OCI-LY3 (cell line): Measurements from ENCODE around the gene ADAMTS3.

ENCODE experiments used
- H2AFZ ChIP-seq: fragments of 200-600, 300-600 bp; shearing (Covaris generic); 2 replicates; pipeline ENCODE4 v1.6.0; 2014; ENCODE audit warnings: antibody characterized with exemption, low read depth, low read length
- H3K27ac ChIP-seq: fragments of 200-600, 300-600 bp; sonication (generic); 2 replicates; pipeline ENCODE4 v1.5.1; 2014; ENCODE audit warnings: mild to moderate bottlenecking, low read length, moderate library complexity, mixed read lengths
- H3K27me3 ChIP-seq: fragments of 200-600, 300-600 bp; sonication (generic); 2 replicates; pipeline ENCODE4 v1.6.1; 2014; ENCODE audit warnings: low read depth, low read length, mixed read lengths
- H3K36me3 ChIP-seq: fragments of 200-600, 300-600 bp; sonication (generic); replicated peaks from 2 replicates; pipeline ENCODE3; 2014; ENCODE audit warnings: low read depth, low read length, mixed read lengths
- H3K4me1 ChIP-seq: fragments of 300-600, 200-600 bp; sonication (generic); 2 replicates; pipeline ENCODE4 v1.6.1; 2014; ENCODE audit warnings: low read length, mixed read lengths
- H3K4me2 ChIP-seq: fragments of 200-600, 300-600 bp; sonication (generic); 2 replicates; pipeline ENCODE4 v1.6.1; 2014; ENCODE audit warnings: low read length, mixed read lengths
- H3K4me3 ChIP-seq: fragments of 300-600, 200-600 bp; sonication (generic); 2 replicates; pipeline ENCODE4 v1.5.1; 2014; ENCODE audit warnings: antibody characterized with exemption, mild to moderate bottlenecking, low read length, moderate library complexity
- H3K79me2 ChIP-seq: fragments of 300-600, 200-600 bp; shearing (Covaris generic); 2 replicates; pipeline ENCODE4 v1.6.1; 2014; ENCODE audit warnings: mild to moderate bottlenecking, low read length, mixed read lengths
- H3K9ac ChIP-seq: fragments of 300-600, 200-600 bp; shearing (Covaris generic); 2 replicates; pipeline ENCODE4 v1.6.0; 2014; ENCODE audit warnings: mild to moderate bottlenecking, low read length, moderate library complexity
- H3K9me3 ChIP-seq: fragments of 200-600, 300-600 bp; shearing (Covaris generic); 2 replicates; pipeline ENCODE4 v1.6.1; 2014; ENCODE audit warnings: low read length, mixed read lengths; ENCODE audit not compliant: insufficient read depth
- H4K20me1 ChIP-seq: fragments of 200-600, 300-600 bp; sonication (generic); 2 replicates; pipeline ENCODE4 v1.6.1; 2016; ENCODE audit warnings: low read length, mixed read lengths; ENCODE audit not compliant: insufficient read depth
- EZH2phosphoT487 ChIP-seq: fragments of 200-600 bp; shearing (Covaris generic); IDR thresholded peaks from 2 replicates; pipeline ENCODE4 v1.6.1; 2018; ENCODE audit warnings: antibody characterized with exemption, mixed run types, low read depth
- TF ChIP-seq, protein P1 (sequence below): fragments of 200-600, 300-600 bp; sonication (generic); IDR thresholded peaks from 2 replicates; pipeline ENCODE4 v1.5.1; 2014; ENCODE audit warnings: antibody characterized with exemption, low read length, low read depth

Gene ADAMTS3

DNA sequence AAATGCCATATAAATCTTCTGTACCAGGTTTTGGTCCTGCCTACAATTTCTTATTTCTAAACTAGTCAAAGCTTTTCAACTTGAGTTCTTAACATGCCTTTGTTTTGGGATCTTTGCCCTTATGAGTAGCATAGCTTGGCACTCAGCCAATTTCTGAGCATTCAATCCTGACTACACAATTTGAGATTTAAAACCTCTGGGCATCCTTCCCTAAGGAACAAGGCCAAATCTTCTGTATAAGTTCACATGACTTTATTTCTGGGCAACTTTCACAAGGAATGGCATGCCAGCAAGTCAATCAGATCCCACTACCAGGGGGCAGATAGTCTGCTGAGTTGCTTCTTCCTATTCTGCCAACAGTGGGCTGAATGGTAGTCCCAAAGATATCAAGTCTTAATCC is 254.2 kb downstream of the ADAMTS3 start:
- H3K27ac ChIP-seq, result no peak overlapping the region
- no peak overlapping the region for H3K4me3 ChIP-seq
- no peak overlapping the region for H2AFZ ChIP-seq
- no peak overlapping the region for H3K9ac ChIP-seq
- H3K36me3 ChIP-seq, result no peaks in the 10 kb centered on the region
- H3K4me2 ChIP-seq, result no peak overlapping the region
- H3K27me3 ChIP-seq, result no peaks in the 10 kb centered on the region
- H4K20me1 ChIP-seq, result no peaks in the 10 kb centered on the region
- H3K79me2 ChIP-seq, result no peaks in the 10 kb centered on the region
- H3K9me3 ChIP-seq, result no peaks in the 10 kb centered on the region
- no peaks in the 10 kb centered on the region for H3K4me1 ChIP-seq
- TF ChIP-seq, protein P1, sequence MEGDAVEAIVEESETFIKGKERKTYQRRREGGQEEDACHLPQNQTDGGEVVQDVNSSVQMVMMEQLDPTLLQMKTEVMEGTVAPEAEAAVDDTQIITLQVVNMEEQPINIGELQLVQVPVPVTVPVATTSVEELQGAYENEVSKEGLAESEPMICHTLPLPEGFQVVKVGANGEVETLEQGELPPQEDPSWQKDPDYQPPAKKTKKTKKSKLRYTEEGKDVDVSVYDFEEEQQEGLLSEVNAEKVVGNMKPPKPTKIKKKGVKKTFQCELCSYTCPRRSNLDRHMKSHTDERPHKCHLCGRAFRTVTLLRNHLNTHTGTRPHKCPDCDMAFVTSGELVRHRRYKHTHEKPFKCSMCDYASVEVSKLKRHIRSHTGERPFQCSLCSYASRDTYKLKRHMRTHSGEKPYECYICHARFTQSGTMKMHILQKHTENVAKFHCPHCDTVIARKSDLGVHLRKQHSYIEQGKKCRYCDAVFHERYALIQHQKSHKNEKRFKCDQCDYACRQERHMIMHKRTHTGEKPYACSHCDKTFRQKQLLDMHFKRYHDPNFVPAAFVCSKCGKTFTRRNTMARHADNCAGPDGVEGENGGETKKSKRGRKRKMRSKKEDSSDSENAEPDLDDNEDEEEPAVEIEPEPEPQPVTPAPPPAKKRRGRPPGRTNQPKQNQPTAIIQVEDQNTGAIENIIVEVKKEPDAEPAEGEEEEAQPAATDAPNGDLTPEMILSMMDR, result no peak
- no peak for TF ChIP-seq EZH2phosphoT487

GRCh38 chr4:72313121-72313520 is 255.9 kb downstream of the ADAMTS3 start:
- H3K9ac ChIP-seq, result no peak overlapping the region
- no peak for TF ChIP-seq EZH2phosphoT487
- TF ChIP-seq, protein P1, result no peak
- H3K4me2 ChIP-seq, result no peak overlapping the region
- no peaks in the 10 kb centered on the region for H3K9me3 ChIP-seq
- no peak overlapping the region for H3K4me3 ChIP-seq
- H4K20me1 ChIP-seq, result no peaks in the 10 kb centered on the region
- no peaks in the 10 kb centered on the region for H3K27me3 ChIP-seq
- H3K4me1 ChIP-seq, result no peaks in the 10 kb centered on the region
- no peak overlapping the region for H3K27ac ChIP-seq
- no peak overlapping the region for H2AFZ ChIP-seq
- H3K79me2 ChIP-seq, result no peaks in the 10 kb centered on the region
- H3K36me3 ChIP-seq, result no peaks in the 10 kb centered on the region

- H3K4me3 ChIP-seq, result no peak overlapping the region
These were observed 256.9 kb downstream of the ADAMTS3 start for GRCh38 chr4:72312032-72312650.

DNA sequence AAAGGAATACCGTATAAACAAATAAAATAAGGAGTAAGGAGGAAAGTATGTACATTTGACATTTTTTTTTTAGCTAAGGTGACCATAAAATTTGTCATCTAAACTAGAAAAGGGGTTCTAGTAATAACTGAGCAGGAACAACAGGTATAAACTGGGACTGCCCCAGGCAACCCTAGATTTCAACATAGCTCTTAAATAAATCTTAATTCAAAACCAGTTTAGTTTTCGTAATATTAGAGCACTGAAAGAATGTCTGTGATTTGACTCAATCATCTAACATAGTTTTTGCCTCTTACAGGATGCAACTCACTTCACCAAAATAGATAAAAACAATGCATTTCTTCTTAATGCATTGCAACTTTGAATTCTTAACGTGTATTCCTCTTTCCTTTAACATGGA is 257.7 kb downstream of the ADAMTS3 start:
- Histone ChIP-seq H3K4me1 (no peaks in the 10 kb centered on the region), H3K4me3 (no peak overlapping the region)

More at GRCh38 chr4:72312032-72312650, 256.9 kb downstream of the ADAMTS3 start:
- TF ChIP-seq, protein P1, result no peak
- no peak for TF ChIP-seq EZH2phosphoT487
- Histone ChIP-seq H3K9ac (no peak overlapping the region), H3K4me2 (no peak overlapping the region), H4K20me1 (no peaks in the 10 kb centered on the region), H3K9me3 (no peaks in the 10 kb centered on the region), H3K27me3 (no peaks in the 10 kb centered on the region), H3K36me3 (no peaks in the 10 kb centered on the region), H3K4me1 (no peaks in the 10 kb centered on the region), H3K79me2 (no peaks in the 10 kb centered on the region), H2AFZ (peak overlapping the region; percentile 24; the same call in 1 of the 2 replicates), H3K27ac (no peak overlapping the region)

More for the DNA sequence above, 257.7 kb downstream of the ADAMTS3 start:
- Histone ChIP-seq H3K9ac (no peak overlapping the region), H2AFZ (no peak overlapping the region), H3K79me2 (no peaks in the 10 kb centered on the region), H3K4me2 (no peak overlapping the region), H3K9me3 (no peaks in the 10 kb centered on the region), H3K36me3 (no peaks in the 10 kb centered on the region), H4K20me1 (no peaks in the 10 kb centered on the region), H3K27me3 (no peaks in the 10 kb centered on the region), H3K27ac (no peak overlapping the region)
- TF ChIP-seq, protein P1, result no peak
- TF ChIP-seq EZH2phosphoT487, result no peak
